ENCODE data around the gene B4GALT2.

The B4GALT2 gene

GRCh38 chr1:43946236-43947060, 32.6 kb upstream of the B4GALT2 start, which contains the start of gene IPO13:
TSS of gene IPO13 (plus strand) at chr1:43946950. CDS start at chr1:43947601, 651 bp downstream.
- peak within 1 kb of the TSS; percentile 87 for H3K4me3 ChIP-seq (ENCODE audit: control insufficient read depth, low read depth, low read length)
- peak; percentile 37 for TF ChIP-seq CTCF (conservative IDR thresholded peaks at IDR 0.05; ENCODE audit: control insufficient read depth, insufficient read depth, low read depth, low read length)
- peak; percentile 94 for DNase-seq (ENCODE audit: low read depth)

- DNase-seq (ENCODE audit: low read depth), result no peak
These were observed 31.7 kb upstream of the B4GALT2 start for GRCh38 chr1:43947061-43947873.

GRCh38 chr1:43947874-43948437, 31.1 kb upstream of the B4GALT2 start:
- peak overlapping the region; percentile 87 for H3K4me3 ChIP-seq (ENCODE audit: control insufficient read depth, low read depth, low read length)
- no peak for DNase-seq (ENCODE audit: low read depth)
- no peak for TF ChIP-seq CTCF (conservative IDR thresholded peaks at IDR 0.05; ENCODE audit: control insufficient read depth, insufficient read depth, low read depth, low read length)

More at GRCh38 chr1:43947061-43947873, 31.7 kb upstream of the B4GALT2 start:
- H3K4me3 ChIP-seq (ENCODE audit: control insufficient read depth, low read depth, low read length), result peak overlapping the region; percentile 87
- TF ChIP-seq CTCF (conservative IDR thresholded peaks at IDR 0.05; ENCODE audit: control insufficient read depth, insufficient read depth, low read depth, low read length), result no peak

GRCh38 chr1:43949678-43950077, 29.3 kb upstream of the B4GALT2 start:
- H3K4me3 ChIP-seq (ENCODE audit: control insufficient read depth, low read depth, low read length), result no peak overlapping the region
- no peak for DNase-seq (ENCODE audit: low read depth)
- no peak for TF ChIP-seq CTCF (conservative IDR thresholded peaks at IDR 0.05; ENCODE audit: control insufficient read depth, insufficient read depth, low read depth, low read length)

- no peak for TF ChIP-seq CTCF (conservative IDR thresholded peaks at IDR 0.05; ENCODE audit: control insufficient read depth, insufficient read depth, low read depth, low read length)
- DNase-seq (ENCODE audit: low read depth), result peak; percentile 65
- H3K4me3 ChIP-seq (ENCODE audit: control insufficient read depth, low read depth, low read length), result no peak overlapping the region
These were observed 27.7 kb upstream of the B4GALT2 start for GRCh38 chr1:43951021-43951985.

Data from fibroblast of mammary gland (primary cell).